OCI-LY3 (cell line): ENCODE results near the gene MAP3K6.

Experiments used
- EZH2phosphoT487 ChIP-seq: fragments of 200-600 bp; shearing (Covaris generic); IDR thresholded peaks from 2 replicates; pipeline ENCODE4 v1.6.1; 2018; ENCODE audit warnings: antibody characterized with exemption, mixed run types, low read depth
- TF ChIP-seq, protein P1 (sequence below): fragments of 200-600, 300-600 bp; sonication (generic); IDR thresholded peaks from 2 replicates; pipeline ENCODE4 v1.5.1; 2014; ENCODE audit warnings: antibody characterized with exemption, low read length, low read depth

DNA sequence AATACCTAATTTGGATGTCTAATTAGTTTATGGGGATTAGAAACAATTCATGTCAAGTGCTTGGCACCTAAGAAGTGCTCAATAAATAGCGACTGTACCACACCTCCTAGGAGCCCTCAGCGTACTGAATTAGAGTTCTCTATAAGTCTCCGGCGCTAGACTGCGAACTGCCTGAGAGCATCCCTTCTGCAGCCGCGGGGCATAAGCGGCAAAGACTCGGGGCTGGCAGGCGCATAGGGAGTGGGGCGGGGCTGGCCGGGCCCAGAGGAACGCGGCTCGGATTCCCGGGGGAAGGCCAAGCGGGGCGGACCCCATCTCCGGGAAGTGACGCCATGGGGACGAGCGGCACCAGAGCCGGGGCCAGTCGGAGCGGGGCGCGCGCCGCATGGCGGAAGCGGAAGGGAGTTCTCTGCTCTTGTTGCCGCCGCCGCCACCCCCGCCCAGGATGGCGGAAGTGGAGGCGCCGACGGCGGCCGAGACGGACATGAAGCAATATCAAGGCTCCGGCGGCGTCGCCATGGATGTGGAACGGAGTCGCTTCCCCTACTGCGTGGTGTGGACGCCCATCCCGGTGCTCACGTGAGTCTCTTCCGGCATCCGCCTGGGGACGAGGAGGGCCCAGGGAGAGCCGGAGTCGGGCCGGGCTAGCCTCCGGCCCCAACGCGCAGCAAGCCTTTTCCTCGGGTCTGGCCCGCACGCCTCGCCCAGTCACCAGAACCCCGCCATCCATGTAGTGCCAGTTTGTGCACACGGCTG, 44.8 kb downstream of the MAP3K6 start, which contains the start of gene TMEM222:
- TF ChIP-seq EZH2phosphoT487 = no peak
- TF ChIP-seq, protein P1, sequence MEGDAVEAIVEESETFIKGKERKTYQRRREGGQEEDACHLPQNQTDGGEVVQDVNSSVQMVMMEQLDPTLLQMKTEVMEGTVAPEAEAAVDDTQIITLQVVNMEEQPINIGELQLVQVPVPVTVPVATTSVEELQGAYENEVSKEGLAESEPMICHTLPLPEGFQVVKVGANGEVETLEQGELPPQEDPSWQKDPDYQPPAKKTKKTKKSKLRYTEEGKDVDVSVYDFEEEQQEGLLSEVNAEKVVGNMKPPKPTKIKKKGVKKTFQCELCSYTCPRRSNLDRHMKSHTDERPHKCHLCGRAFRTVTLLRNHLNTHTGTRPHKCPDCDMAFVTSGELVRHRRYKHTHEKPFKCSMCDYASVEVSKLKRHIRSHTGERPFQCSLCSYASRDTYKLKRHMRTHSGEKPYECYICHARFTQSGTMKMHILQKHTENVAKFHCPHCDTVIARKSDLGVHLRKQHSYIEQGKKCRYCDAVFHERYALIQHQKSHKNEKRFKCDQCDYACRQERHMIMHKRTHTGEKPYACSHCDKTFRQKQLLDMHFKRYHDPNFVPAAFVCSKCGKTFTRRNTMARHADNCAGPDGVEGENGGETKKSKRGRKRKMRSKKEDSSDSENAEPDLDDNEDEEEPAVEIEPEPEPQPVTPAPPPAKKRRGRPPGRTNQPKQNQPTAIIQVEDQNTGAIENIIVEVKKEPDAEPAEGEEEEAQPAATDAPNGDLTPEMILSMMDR = no peak
